Gastrocnemius medialis (tissue), 4 donors: ENCODE measurements around the gene PPP1R37. TPM values are rescaled to one million over a fixed set of nuclear protein-coding genes. Genes with fewer than 3 reads are reported as not detected.

ENCODE experiments used
- ATAC-seq, 2 donors: fragments of 150-250 bp; one replicate each; pipeline ENCODE4 v1.9.1; 2016
- DNase-seq, 2 donors: peaks; one replicate each; pipeline ENCODE4 v3.0.0-alpha.2; 2019
- H3K27ac ChIP-seq, 4 donors: fragments of 200-600 bp; sonication (generic); 1 replicate in 1 of 4; 2 replicates in 3 of 4; pipeline ENCODE4 v1.5.1; 2016 to 2018; ENCODE audit warnings: mild to moderate bottlenecking in 2 of 4, moderate library complexity in 1 of 4
- H3K27me3 ChIP-seq, 3 donors: fragments of 200-600 bp; sonication (generic) in 2 of 3; 1 replicate in 1 of 3; 2 replicates in 2 of 3; pipeline versions ENCODE4 v1.5.1 to v1.6.0; 2016 to 2019; ENCODE audit warnings: mild to moderate bottlenecking in 1 of 3, moderate library complexity in 1 of 3
- H3K36me3 ChIP-seq, 2 donors: fragments of 200-600 bp; sonication (generic) in 1 of 2; one replicate each; pipeline ENCODE4 v1.5.1; 2017 to 2018
- H3K4me1 ChIP-seq, 2 donors: fragments of 200-600 bp; sonication (generic) in 1 of 2; one replicate each; pipeline ENCODE4 v1.5.1; 2016 to 2017; ENCODE audit warnings: mild to moderate bottlenecking in 2 of 2
- H3K4me3 ChIP-seq, 4 donors: fragments of 200-600 bp; sonication (generic) in 3 of 4; 1 replicate in 1 of 4; 2 replicates in 3 of 4; pipeline ENCODE4 v1.5.1; 2016 to 2019; ENCODE audit warnings: mild to moderate bottlenecking in 2 of 4
- H3K9me3 ChIP-seq, 3 donors: fragments of 200-600 bp; sonication (generic) in 2 of 3; 1 replicate in 1 of 3; 2 replicates in 2 of 3; pipeline ENCODE4 v1.5.1; 2016 to 2019
- POLR2A ChIP-seq, 2 donors: fragments of 450-650 bp; IDR thresholded peaks; one replicate each; pipeline ENCODE4 v1.6.1; 2017; ENCODE audit warnings: antibody characterized with exemption in 2 of 2, mild to moderate bottlenecking in 2 of 2, moderate library complexity in 2 of 2
- in situ Hi-C, 4 donors: fragments of 200-750 bp; cut with MboI; loops; one replicate each; pipeline versions ENCODE4 v1.15.0 to v1.8.0; 2017; ENCODE audit warnings: low sequenced_read_pairs in 4 of 4
- intact Hi-C: fragments of 100-400 bp; cut with DNase I; formaldehyde crosslinking; loops from one replicate; pipeline ENCODE4 v1.15.1; 2023; ENCODE audit warnings: low total_unique reads
- total RNA-seq, 4 donors: library from RNA; depleted of rRNA; stranded (reverse); fragments of >200 nt; gene quantifications; one replicate each; pipeline versions ENCODE4 v1.1.0 to v1.2.3, GENCODE V29; 2016
- TF ChIP-seq, protein P1 (sequence below), 5 experiments: fragments of 450-650 bp in 3 of 5; fragments of 200-600 bp in 2 of 5; sonication (generic) in 2 of 5; IDR thresholded peaks in 4 of 5; conservative IDR thresholded peaks in 1 of 5; 1 replicate in 4 of 5; 2 replicates in 1 of 5; pipeline ENCODE4 v1.5.1; 2016 to 2019; ENCODE audit warnings: antibody characterized with exemption in 5 of 5, mild to moderate bottlenecking in 3 of 5, moderate library complexity in 3 of 5

Gene PPP1R37
- total RNA-seq, 4 donors from 2014 or later: 30.5 to 51.1 (median 39.7) TPM

DNA sequence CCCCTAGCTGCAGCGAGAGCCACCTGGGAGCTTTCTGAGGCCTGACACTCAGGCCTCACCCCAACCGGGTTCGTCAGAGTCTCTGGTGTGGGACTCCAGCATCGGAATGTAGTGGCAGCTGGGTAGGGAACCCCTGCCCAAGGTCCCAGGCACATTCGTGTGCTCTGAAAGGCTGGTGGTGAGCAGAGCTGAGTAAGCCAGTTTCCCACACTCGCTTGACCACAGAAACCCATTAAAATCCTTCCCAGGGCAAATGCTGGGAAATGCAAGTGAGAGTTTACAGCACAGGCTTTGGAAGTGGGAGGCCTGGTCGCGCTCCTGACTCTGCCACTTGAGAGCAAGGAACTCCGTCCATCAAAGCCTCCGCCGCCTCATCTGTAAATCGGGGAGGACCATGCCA lies 80.8 kb downstream of the PPP1R37 start:
- TF ChIP-seq POLR2A (IDR thresholded peaks at IDR 0.05): no peak
- TF ChIP-seq, protein P1, sequence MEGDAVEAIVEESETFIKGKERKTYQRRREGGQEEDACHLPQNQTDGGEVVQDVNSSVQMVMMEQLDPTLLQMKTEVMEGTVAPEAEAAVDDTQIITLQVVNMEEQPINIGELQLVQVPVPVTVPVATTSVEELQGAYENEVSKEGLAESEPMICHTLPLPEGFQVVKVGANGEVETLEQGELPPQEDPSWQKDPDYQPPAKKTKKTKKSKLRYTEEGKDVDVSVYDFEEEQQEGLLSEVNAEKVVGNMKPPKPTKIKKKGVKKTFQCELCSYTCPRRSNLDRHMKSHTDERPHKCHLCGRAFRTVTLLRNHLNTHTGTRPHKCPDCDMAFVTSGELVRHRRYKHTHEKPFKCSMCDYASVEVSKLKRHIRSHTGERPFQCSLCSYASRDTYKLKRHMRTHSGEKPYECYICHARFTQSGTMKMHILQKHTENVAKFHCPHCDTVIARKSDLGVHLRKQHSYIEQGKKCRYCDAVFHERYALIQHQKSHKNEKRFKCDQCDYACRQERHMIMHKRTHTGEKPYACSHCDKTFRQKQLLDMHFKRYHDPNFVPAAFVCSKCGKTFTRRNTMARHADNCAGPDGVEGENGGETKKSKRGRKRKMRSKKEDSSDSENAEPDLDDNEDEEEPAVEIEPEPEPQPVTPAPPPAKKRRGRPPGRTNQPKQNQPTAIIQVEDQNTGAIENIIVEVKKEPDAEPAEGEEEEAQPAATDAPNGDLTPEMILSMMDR (IDR thresholded peaks at IDR 0.05 in 4 of 5, conservative IDR thresholded peaks at IDR 0.05 in 1 of 5): no peak
- intact Hi-C loops: no loop called here
- peaks cover 5 to 9% of the 10 kb centered on the region in 2 donors for H3K4me1 ChIP-seq
- no peak overlapping the region for H3K27ac ChIP-seq
- no peak overlapping the region for H3K4me3 ChIP-seq
- no peaks in the 10 kb centered on the region for H3K27me3 ChIP-seq
- in situ Hi-C loops: no loop called here
- no peak for DNase-seq
- no peak for ATAC-seq
- H3K9me3 ChIP-seq: no peaks in the 10 kb centered on the region
- H3K36me3 ChIP-seq: no peaks in the 10 kb centered on the region

DNA sequence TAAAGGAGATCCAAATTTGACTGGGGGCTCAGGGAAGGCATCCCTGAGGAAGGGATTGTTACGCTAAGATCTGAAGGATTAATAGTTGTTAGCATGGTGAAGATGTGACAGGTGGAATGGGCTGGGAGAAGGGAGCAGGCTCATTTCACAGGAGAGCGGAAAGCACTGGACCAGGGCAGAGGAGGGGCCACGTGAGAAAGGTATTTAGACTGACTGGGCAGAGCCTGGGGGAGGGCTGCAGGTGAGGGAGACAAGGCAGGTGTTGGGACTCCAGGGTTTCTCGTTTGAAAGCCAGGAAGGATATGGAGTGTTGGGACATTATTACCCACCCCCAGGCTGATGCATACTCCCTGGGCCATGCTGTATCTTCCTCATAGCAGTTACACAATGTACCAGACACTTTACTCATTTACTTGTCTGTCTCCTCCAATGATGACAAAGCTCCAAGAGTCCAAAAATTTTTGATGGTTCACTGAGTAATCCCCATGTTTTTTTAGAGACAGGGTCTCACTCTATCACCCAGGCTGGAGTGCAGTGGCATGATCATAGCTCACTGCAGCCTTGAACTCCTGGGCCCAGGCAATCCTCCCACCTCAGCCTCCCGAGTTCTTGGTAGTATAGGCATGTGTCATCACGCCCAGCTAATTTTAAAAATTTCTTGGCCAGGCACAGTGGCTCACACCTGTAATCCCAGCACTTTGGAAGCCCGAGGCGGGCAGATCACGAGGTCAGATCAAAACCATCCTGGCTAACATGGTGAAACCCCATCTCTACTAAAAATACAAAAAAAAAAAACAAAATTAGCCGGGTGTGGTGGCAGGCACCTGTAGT lies 82.8 kb downstream of the PPP1R37 start:
- no peak for ATAC-seq
- in situ Hi-C loops (no loop called here), intact Hi-C loops (loop anchor here (2.0 to 5.0 kb wide), 2 partner anchors 153 to 322 kb away; partner anchors contain the start of genes PPM1N and RTN2)
- H3K4me1 ChIP-seq: peaks cover 15 to 18% of the 10 kb centered on the region in 2 donors
- peaks cover 0 to 5% of the 10 kb centered on the region in 2 donors for H3K36me3 ChIP-seq
- no peak for DNase-seq
- no peak overlapping the region for H3K27ac ChIP-seq
- H3K27me3 ChIP-seq: no peaks in the 10 kb centered on the region
- H3K4me3 ChIP-seq: no peak overlapping the region
- TF ChIP-seq, protein P1 (IDR thresholded peaks at IDR 0.05 in 4 of 5, conservative IDR thresholded peaks at IDR 0.05 in 1 of 5): no peak
- TF ChIP-seq POLR2A (IDR thresholded peaks at IDR 0.05): no peak
- no peaks in the 10 kb centered on the region for H3K9me3 ChIP-seq

DNA sequence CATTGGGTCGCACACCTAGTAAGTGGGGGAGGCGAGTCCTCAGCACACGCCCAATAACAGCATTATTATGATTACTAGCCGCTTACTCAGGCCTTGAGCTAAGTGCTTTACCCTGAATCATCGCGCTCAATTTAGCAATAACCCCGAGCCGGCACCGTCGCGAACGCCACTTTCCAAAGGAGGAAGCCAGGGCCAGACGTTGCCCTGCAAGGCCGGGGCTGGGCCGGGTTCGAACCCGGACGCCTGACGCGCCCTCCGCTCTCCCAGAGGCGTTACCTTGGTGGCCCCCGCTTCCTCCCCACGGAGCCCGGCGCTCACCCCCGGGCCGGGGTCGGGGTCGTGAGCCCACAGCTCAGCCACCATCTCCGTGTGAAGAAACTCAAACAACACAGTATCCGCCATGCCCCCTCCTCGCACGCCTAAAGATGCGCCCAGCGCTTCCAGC lies 84.9 kb downstream of the PPP1R37 start, which contains the start of gene TRAPPC6A:
Gene TRAPPC6A, minus strand, starts transcription at position 421 of the 445 bp plus-strand sequence. Its CDS starts 19 bp downstream, at position 402.
- no peaks in the 10 kb centered on the region for H3K27me3 ChIP-seq
- in situ Hi-C loops: no loop called here
- intact Hi-C loops: loop anchor here (1.0 to 5.0 kb wide), 6 partner anchors 73 to 331 kb away; partner anchors contain the start of genes MARK4, NECTIN2, PPM1N and RTN2
- ATAC-seq: peak; percentile 3 to 18
- TF ChIP-seq, protein P1 (IDR thresholded peaks at IDR 0.05 in 4 of 5, conservative IDR thresholded peaks at IDR 0.05 in 1 of 5): no peak
- TF ChIP-seq POLR2A (IDR thresholded peaks at IDR 0.05): peak; percentile 91 to 93
- H3K4me1 ChIP-seq: peaks cover 16 to 25% of the 10 kb centered on the region in 2 donors
- H3K4me3 ChIP-seq: peak within 1 kb of the TSS; percentile 82 to 93 (median 87)
- peak within 1 kb of the TSS; percentile 98 to 100 (median 99) for H3K27ac ChIP-seq
- DNase-seq: no peak
- H3K9me3 ChIP-seq: no peaks in the 10 kb centered on the region
- peaks cover 0 to 11% of the 10 kb centered on the region in 2 donors for H3K36me3 ChIP-seq

DNA sequence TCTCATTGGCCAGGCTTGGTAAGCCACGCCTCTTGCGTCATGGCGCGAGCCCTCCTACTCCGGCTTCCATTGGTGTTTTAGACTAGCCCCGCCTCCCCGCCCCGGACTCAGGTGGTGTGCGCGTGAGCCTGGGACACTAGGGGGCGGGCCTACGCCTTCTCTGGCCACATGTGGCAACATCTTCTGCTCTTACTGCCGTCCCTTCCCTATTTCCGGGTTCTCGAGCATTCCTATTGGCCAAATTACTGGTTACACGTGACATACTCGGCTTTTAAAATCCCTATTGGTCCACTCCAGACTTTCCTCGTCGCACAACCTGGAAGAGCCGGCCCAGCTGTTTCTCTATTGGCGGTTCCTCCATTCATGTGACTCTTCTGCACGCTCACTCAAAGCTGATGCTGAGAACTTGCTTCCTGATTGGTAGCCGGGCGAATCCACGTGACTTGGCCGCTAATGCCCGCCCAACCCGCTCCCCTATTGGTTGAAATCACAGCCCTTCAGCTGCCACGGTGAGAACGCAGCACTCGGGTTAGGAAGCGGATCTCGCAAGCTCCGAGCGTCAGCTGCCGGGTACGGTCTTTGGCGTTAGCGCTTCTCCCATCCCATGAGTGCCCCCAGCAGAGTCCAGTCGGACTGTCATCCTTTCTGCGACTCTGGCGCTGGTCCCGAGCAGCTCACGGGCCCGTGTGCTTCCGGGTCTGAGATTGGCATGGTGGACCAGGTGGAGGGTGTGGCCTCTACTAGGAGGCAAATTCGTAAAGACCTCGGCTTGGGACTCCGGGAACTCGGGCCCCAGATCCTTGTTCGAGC lies 85.5 kb downstream of the PPP1R37 start, which contains the start of gene BLOC1S3:
Gene BLOC1S3, plus strand, starts transcription at position 523 of the 810 bp plus-strand sequence. CDS start 513 bp downstream, outside the sequence.
- Histone ChIP-seq H3K4me1 (peaks cover 16 to 25% of the 10 kb centered on the region in 2 donors), H3K27me3 (no peaks in the 10 kb centered on the region), H3K36me3 (peaks cover 0 to 11% of the 10 kb centered on the region in 2 donors), H3K27ac (peak within 1 kb of the TSS; percentile 98 to 100 (median 99)), H3K4me3 (peak within 1 kb of the TSS; percentile 82 to 93 (median 87)), H3K9me3 (no peaks in the 10 kb centered on the region)
- peak; percentile 94 to 96 for ATAC-seq
- TF ChIP-seq POLR2A (IDR thresholded peaks at IDR 0.05): peak; percentile 84 to 94
- TF ChIP-seq, protein P1 (IDR thresholded peaks at IDR 0.05 in 4 of 5, conservative IDR thresholded peaks at IDR 0.05 in 1 of 5): peak in 4 of 5 experiments; percentile 2 to 39 (median 30)
- in situ Hi-C loops: no loop called here
- DNase-seq: peak; percentile 100
- intact Hi-C loops: loop anchor here (1.0 to 5.0 kb wide), 5 partner anchors 72 to 332 kb away; partner anchors contain the start of genes MARK4, NECTIN2, PPM1N and RTN2
